GM23338 (cell line): ENCODE data around the gene NXPH4. TPM values are rescaled to one million over a fixed set of nuclear protein-coding genes. Genes with fewer than 3 reads are reported as not detected.

ENCODE experiments used
- ATAC-seq: fragments of 200-7000 bp; cut with Tn5 transposase; 3 replicates; pipeline ENCODE4 v1.9.1; 2020
- DNase-seq: peaks from one replicate; pipeline ENCODE4 v3.0.0-alpha.2; 2015; ENCODE audit warnings: low spot score
- H2AFZ ChIP-seq: fragments of 200-600 bp; sonication (generic); 2 replicates; pipeline ENCODE4 v1.8.0; 2016; ENCODE audit warnings: antibody characterized with exemption, mild to moderate bottlenecking, moderate library complexity
- H3F3A ChIP-seq: fragments of 200-600 bp; sonication (generic); replicated peaks from 2 replicates; pipeline ENCODE4 v1.8.0; 2017; ENCODE audit warnings: antibody characterized with exemption, mixed run types, low read depth
- H3K27ac ChIP-seq: fragments of 200-600 bp; sonication (generic); 2 replicates; pipeline ENCODE4 v1.6.1; 2016; ENCODE audit warnings: low read depth
- H3K27me3 ChIP-seq: fragments of 200-600 bp; sonication (generic); 2 replicates; pipeline ENCODE4 v1.8.0; 2016; ENCODE audit warnings: mild to moderate bottlenecking, mixed run types, moderate library complexity; ENCODE audit not compliant: insufficient read depth
- H3K36me3 ChIP-seq: fragments of 200-600 bp; sonication (generic); 2 replicates; pipeline ENCODE4 v1.8.0; 2016; ENCODE audit warnings: mild to moderate bottlenecking; ENCODE audit not compliant: insufficient read depth
- H3K4me1 ChIP-seq: fragments of 200-600 bp; sonication (generic); 2 replicates; pipeline ENCODE4 v1.8.0; 2016; ENCODE audit warnings: mild to moderate bottlenecking, moderate library complexity; ENCODE audit not compliant: insufficient read depth
- H3K4me2 ChIP-seq: fragments of 200-600 bp; sonication (generic); 2 replicates; pipeline ENCODE4 v1.7.1; 2017; ENCODE audit warnings: mixed run types
- H3K4me3 ChIP-seq: fragments of 200-600 bp; sonication (generic); 2 replicates; pipeline ENCODE4 v1.6.1; 2016; ENCODE audit warnings: mixed run types
- H3K79me2 ChIP-seq: fragments of 200-600 bp; sonication (generic); replicated peaks from 2 replicates; pipeline ENCODE4 v1.8.0; 2017; ENCODE audit warnings: mild to moderate bottlenecking; ENCODE audit not compliant: insufficient read depth
- H3K9me2 ChIP-seq: fragments of 200-600 bp; sonication (generic); 2 replicates; pipeline ENCODE4 v1.8.0; 2017; ENCODE audit not compliant: insufficient read depth
- H4K20me1 ChIP-seq: fragments of 200-600 bp; sonication (generic); replicated peaks from 2 replicates; pipeline ENCODE4 v1.8.0; 2017; ENCODE audit warnings: mild to moderate bottlenecking; ENCODE audit not compliant: insufficient read depth
- H3K27ac Mint-ChIP-seq: 2 replicates; pipeline ENCODE4 v1.8.0; 2020; ENCODE audit warnings: inconsistent platforms, mild to moderate bottlenecking, moderate library complexity, mixed read lengths
- H3K27me3 Mint-ChIP-seq: 3 replicates; pipeline ENCODE4 v1.8.0; 2022; ENCODE audit warnings: low read depth, mild to moderate bottlenecking, moderate library complexity, mixed read lengths, inconsistent platforms; ENCODE audit not compliant: insufficient read depth, poor library complexity
- H3K36me3 Mint-ChIP-seq: 3 replicates; pipeline ENCODE4 v1.8.0; 2021; ENCODE audit warnings: low read depth, mild to moderate bottlenecking, inconsistent platforms, moderate library complexity, mixed read lengths
- H3K4me1 Mint-ChIP-seq: 3 replicates; pipeline ENCODE4 v1.8.0; 2020; ENCODE audit warnings: mild to moderate bottlenecking, inconsistent platforms, mixed read lengths
- H3K4me3 Mint-ChIP-seq: 3 replicates; pipeline ENCODE4 v1.8.0; 2021; ENCODE audit warnings: moderate library complexity, mild to moderate bottlenecking, inconsistent platforms, mixed read lengths
- H3K9me3 Mint-ChIP-seq: 3 replicates; pipeline ENCODE4 v1.8.0; 2020; ENCODE audit warnings: moderate library complexity, mild to moderate bottlenecking, inconsistent platforms, mixed read lengths
- EZH2 ChIP-seq: fragments of 200-600 bp; sonication (generic); IDR thresholded peaks from one replicate; pipeline ENCODE4 v1.8.0; 2017; ENCODE audit warnings: antibody characterized with exemption, mild to moderate bottlenecking, low read depth; ENCODE audit not compliant: unreplicated experiment
- EZH2phosphoT487 ChIP-seq: fragments of 200-600 bp; sonication (generic); IDR thresholded peaks from one replicate; pipeline ENCODE4 v1.8.1; 2018; ENCODE audit warnings: antibody characterized with exemption; ENCODE audit not compliant: unreplicated experiment
- NANOG ChIP-seq: IDR thresholded peaks from 2 replicates; pipeline ENCODE4 v1.6.1; 2016; ENCODE audit warnings: antibody characterized with exemption, borderline replicate concordance
- POLR2AphosphoS5 ChIP-seq: IDR thresholded peaks from 2 replicates; pipeline ENCODE4 v1.6.1; 2016; ENCODE audit warnings: antibody characterized with exemption, low read depth
- REST ChIP-seq: IDR thresholded peaks from one replicate; pipeline ENCODE4 v1.6.1; 2018; ENCODE audit warnings: antibody characterized with exemption; ENCODE audit not compliant: unreplicated experiment
- STAT1 ChIP-seq: IDR thresholded peaks from one replicate; pipeline ENCODE4 v1.6.1; 2016; ENCODE audit warnings: antibody characterized with exemption; ENCODE audit not compliant: unreplicated experiment
- ZNF114 ChIP-seq: fragments of 250-450 bp; sonication (Bioruptor Pico); IDR thresholded peaks from 2 replicates; pipeline ENCODE4 v1.5.0; 2020; ENCODE audit warnings: mild to moderate bottlenecking, moderate library complexity
- ZNF331 ChIP-seq: fragments of 250-450 bp; sonication (Bioruptor Pico); IDR thresholded peaks from 2 replicates; pipeline ENCODE4 v1.5.0; 2020; ENCODE audit warnings: low read depth, mild to moderate bottlenecking, moderate library complexity
- polyA plus RNA-seq: library from polyadenylated mRNA; unstranded; fragments of >200 nt; fragmentation: Nextera tagmentation; extraction: Ambion mirVana; gene quantifications from 2 replicates; pipeline ENCODE4 v1.2.1, GENCODE V29; 2016
- total RNA-seq: library from RNA; depleted of rRNA; stranded (reverse); fragments of >200 nt; shearing (Covaris generic); gene quantifications from 2 replicates; pipeline ENCODE4 v1.2.3, GENCODE V29; 2014
- TF ChIP-seq, protein P1 (sequence below), 2 experiments: fragments of 200-600 bp in 1 of 2; sonication (generic) in 1 of 2; conservative IDR thresholded peaks; 2 replicates each; pipeline versions ENCODE4 v1.5.1 to v1.6.1; 2016 to 2017; ENCODE audit warnings: antibody characterized with exemption in 2 of 2, low read depth in 2 of 2, mild to moderate bottlenecking in 2 of 2, moderate library complexity in 1 of 2

NXPH4 gene
- total and polyA plus RNA-seq, 2 experiments from 2014 or later = 0.89 to 1.5 TPM

DNA sequence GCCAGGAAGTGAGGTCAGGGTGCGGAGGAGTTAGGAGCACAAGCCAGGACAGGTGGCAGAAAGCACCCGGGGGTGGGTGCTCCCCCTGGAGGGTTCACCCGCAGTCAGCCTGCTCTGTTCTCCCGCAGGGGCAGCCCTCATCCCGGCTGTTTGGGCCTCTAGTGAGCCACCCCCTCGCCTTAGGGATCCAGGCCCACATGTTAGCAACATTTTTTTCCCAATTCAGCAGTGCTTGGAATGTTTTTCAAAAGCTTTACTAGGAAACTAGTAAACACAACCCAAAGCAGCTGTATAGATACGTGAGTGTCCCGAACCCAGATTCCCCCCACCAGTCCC lies 28.5 kb upstream of the NXPH4 start:
- Mint-ChIP-seq H3K27ac (no peak overlapping the region), H3K4me1 (peaks cover under 1% of the 10 kb centered on the region; the same call in 1 of the 3 replicates), H3K4me3 (no peak overlapping the region), H3K27me3 (peaks cover 40% of the 10 kb centered on the region), H3K9me3 (no peaks in the 10 kb centered on the region; the same call in 2 of the 3 replicates), H3K36me3 (peaks cover 98% of the 10 kb centered on the region)
- Histone ChIP-seq H3K27me3 (no peaks in the 10 kb centered on the region), H3K9me2 (no peaks in the 10 kb centered on the region), H3K4me1 (no peaks in the 10 kb centered on the region), H3K4me3 (no peak overlapping the region), H3F3A (peaks cover 14% of the 10 kb centered on the region; the same call in 1 of the 2 replicates), H2AFZ (no peak overlapping the region), H3K4me2 (no peak overlapping the region), H3K36me3 (peaks cover 29% of the 10 kb centered on the region), H3K27ac (no peak overlapping the region), H3K79me2 (no peaks in the 10 kb centered on the region), H4K20me1 (no peaks in the 10 kb centered on the region; the same call in 1 of the 2 replicates)
- TF ChIP-seq NANOG = no peak
- no peak for TF ChIP-seq EZH2
- TF ChIP-seq EZH2phosphoT487 = no peak
- TF ChIP-seq, protein P1, sequence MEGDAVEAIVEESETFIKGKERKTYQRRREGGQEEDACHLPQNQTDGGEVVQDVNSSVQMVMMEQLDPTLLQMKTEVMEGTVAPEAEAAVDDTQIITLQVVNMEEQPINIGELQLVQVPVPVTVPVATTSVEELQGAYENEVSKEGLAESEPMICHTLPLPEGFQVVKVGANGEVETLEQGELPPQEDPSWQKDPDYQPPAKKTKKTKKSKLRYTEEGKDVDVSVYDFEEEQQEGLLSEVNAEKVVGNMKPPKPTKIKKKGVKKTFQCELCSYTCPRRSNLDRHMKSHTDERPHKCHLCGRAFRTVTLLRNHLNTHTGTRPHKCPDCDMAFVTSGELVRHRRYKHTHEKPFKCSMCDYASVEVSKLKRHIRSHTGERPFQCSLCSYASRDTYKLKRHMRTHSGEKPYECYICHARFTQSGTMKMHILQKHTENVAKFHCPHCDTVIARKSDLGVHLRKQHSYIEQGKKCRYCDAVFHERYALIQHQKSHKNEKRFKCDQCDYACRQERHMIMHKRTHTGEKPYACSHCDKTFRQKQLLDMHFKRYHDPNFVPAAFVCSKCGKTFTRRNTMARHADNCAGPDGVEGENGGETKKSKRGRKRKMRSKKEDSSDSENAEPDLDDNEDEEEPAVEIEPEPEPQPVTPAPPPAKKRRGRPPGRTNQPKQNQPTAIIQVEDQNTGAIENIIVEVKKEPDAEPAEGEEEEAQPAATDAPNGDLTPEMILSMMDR (conservative IDR thresholded peaks at IDR 0.05; ENCODE audit: low read depth in 2 of 2) = no peak
- DNase-seq = no peak
- ATAC-seq = no peak

DNA sequence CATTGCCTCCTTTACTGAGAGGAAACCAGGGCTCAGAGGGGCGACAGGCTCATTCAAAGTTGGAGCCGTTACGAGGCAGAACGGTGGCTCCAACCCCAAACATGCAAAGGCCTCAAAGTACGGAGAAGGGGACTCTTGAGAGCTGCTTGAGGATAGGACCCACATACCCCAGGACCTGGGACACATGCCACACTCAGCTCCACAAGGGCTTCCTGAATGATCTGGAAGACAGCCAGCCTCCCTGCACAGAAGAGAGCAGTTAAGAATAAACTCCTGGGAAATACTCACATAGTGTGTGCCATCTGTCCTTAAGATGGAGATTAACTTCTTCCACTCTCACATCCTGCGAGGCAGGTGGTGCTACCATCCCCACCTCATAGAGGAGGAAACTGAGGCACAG lies 26.6 kb upstream of the NXPH4 start:
- peaks cover 33% of the 10 kb centered on the region for H3K27me3 Mint-ChIP-seq
- peaks cover 97% of the 10 kb centered on the region for H3K36me3 Mint-ChIP-seq
- Histone ChIP-seq H3K4me2 (no peak overlapping the region), H3F3A (peaks cover 12% of the 10 kb centered on the region; the same call in 1 of the 2 replicates), H3K9me2 (no peaks in the 10 kb centered on the region), H3K4me3 (no peak overlapping the region), H3K36me3 (peaks cover 25% of the 10 kb centered on the region), H2AFZ (no peak overlapping the region), H3K4me1 (no peaks in the 10 kb centered on the region), H3K27me3 (no peaks in the 10 kb centered on the region), H3K79me2 (no peaks in the 10 kb centered on the region), H3K27ac (no peak overlapping the region), H4K20me1 (no peaks in the 10 kb centered on the region; the same call in 1 of the 2 replicates)
- no peaks in the 10 kb centered on the region; the same call in 2 of the 3 replicates for H3K9me3 Mint-ChIP-seq
- no peak for DNase-seq
- no peaks in the 10 kb centered on the region for H3K4me1 Mint-ChIP-seq
- no peak overlapping the region for H3K4me3 Mint-ChIP-seq
- H3K27ac Mint-ChIP-seq = no peak overlapping the region
- no peak for ATAC-seq
- no peak for TF ChIP-seq ZNF114 (CRISPR knock-in tag)
- no peak for TF ChIP-seq NANOG
- no peak for TF ChIP-seq EZH2phosphoT487
- TF ChIP-seq POLR2AphosphoS5 = no peak
- TF ChIP-seq STAT1 = no peak
- TF ChIP-seq ZNF331 (CRISPR knock-in tag) = no peak
- TF ChIP-seq REST = no peak
- TF ChIP-seq, protein P1 (conservative IDR thresholded peaks at IDR 0.05; ENCODE audit: low read depth in 2 of 2) = no peak
